Cerebellar cortex (tissue), 1 donor: ENCODE results near the gene CPSF3.

Source experiments
- DNase-seq: peaks from one replicate; pipeline ENCODE4 v3.0.0-alpha.2; 2015; ENCODE audit warnings: low spot score

Gene CPSF3

GRCh38 chr2:9419541-9419940, 3.9 kb upstream of the CPSF3 start:
- DNase-seq = no peak

- no peak for DNase-seq
Observed at GRCh38 chr2:9420495-9420894, 3.0 kb upstream of the CPSF3 start.

- peak; percentile 62 for DNase-seq
Observed at GRCh38 chr2:9422321-9423099, 944 bp upstream of the CPSF3 start.

- peak; percentile 46 for DNase-seq
Observed at GRCh38 chr2:9423922-9424272, 443 bp downstream of the CPSF3 start.

- no peak for DNase-seq
Observed at GRCh38 chr2:9424447-9425164, 1.2 kb downstream of the CPSF3 start.

- no peak for DNase-seq
Observed at GRCh38 chr2:9428965-9429577, 5.6 kb downstream of the CPSF3 start.

GRCh38 chr2:9430316-9431293, 7.2 kb downstream of the CPSF3 start:
- DNase-seq = no peak

GRCh38 chr2:9434489-9434888, 11.0 kb downstream of the CPSF3 start:
- DNase-seq = no peak

- DNase-seq = no peak
Observed at GRCh38 chr2:9439536-9439935, 16.1 kb downstream of the CPSF3 start.

GRCh38 chr2:9440058-9440727, 16.7 kb downstream of the CPSF3 start:
- DNase-seq = no peak

- no peak for DNase-seq
Observed at GRCh38 chr2:9441556-9441955, 18.1 kb downstream of the CPSF3 start.

- no peak for DNase-seq
Observed at GRCh38 chr2:9443526-9443925, 20.1 kb downstream of the CPSF3 start.

GRCh38 chr2:9445089-9445488, 21.6 kb downstream of the CPSF3 start:
- no peak for DNase-seq

GRCh38 chr2:9451231-9451630, 27.8 kb downstream of the CPSF3 start:
- no peak for DNase-seq

GRCh38 chr2:9460441-9461017, 37.1 kb downstream of the CPSF3 start:
- DNase-seq = no peak

- DNase-seq = no peak
Observed at GRCh38 chr2:9461079-9461478, 37.6 kb downstream of the CPSF3 start.

GRCh38 chr2:9462313-9462712, 38.9 kb downstream of the CPSF3 start:
- no peak for DNase-seq

- no peak for DNase-seq
Observed at GRCh38 chr2:9462886-9463697, 39.6 kb downstream of the CPSF3 start.

GRCh38 chr2:9463698-9464034, 40.2 kb downstream of the CPSF3 start:
- no peak for DNase-seq

- no peak for DNase-seq
Observed at GRCh38 chr2:9465170-9465569, 41.7 kb downstream of the CPSF3 start.
